Aorta (tissue), 5 donors: Measurements from ENCODE around the gene MON2. TPM values are rescaled to one million over a fixed set of nuclear protein-coding genes. Genes with fewer than 3 reads are reported as not detected.
"Not testable (repeated sequence)": the region's sequence is repeated elsewhere in the genome, so short reads cannot be mapped to it uniquely, and the experiment has no call there.

Source experiments
- ATAC-seq: fragments of 200-7000 bp; cut with Tn5 transposase; one replicate; pipeline ENCODE4 v1.9.1; 2022; ENCODE audit warnings: moderate library complexity; ENCODE audit not compliant: low FRiP score
- DNase-seq, 2 donors: peaks; one replicate each; pipeline ENCODE4 v3.0.0-alpha.2; 2020
- H3K27ac ChIP-seq, 2 donors: one replicate each; pipeline ENCODE4 v1.5.1; 2013; ENCODE audit warnings: low read length in 2 of 2, mild to moderate bottlenecking in 2 of 2, moderate library complexity in 2 of 2, control low read depth in 1 of 2, inconsistent platforms in 1 of 2, low read depth in 1 of 2
- H3K27me3 ChIP-seq, 2 donors: one replicate each; pipeline ENCODE4 v1.6.1; 2013; ENCODE audit warnings: control low read depth in 1 of 2, low read length in 1 of 2, mild to moderate bottlenecking in 1 of 2, moderate library complexity in 1 of 2; ENCODE audit not compliant: insufficient read depth in 2 of 2, control insufficient read depth in 1 of 2
- H3K36me3 ChIP-seq, 2 donors: one replicate each; pipeline ENCODE4 v1.6.1; 2013; ENCODE audit warnings: control low read depth in 1 of 2, low read length in 1 of 2, mild to moderate bottlenecking in 1 of 2; ENCODE audit not compliant: insufficient read depth in 2 of 2, control insufficient read depth in 1 of 2
- H3K4me1 ChIP-seq, 2 donors: one replicate each; pipeline ENCODE4 v1.6.1; 2013; ENCODE audit warnings: low read length in 2 of 2, control low read depth in 1 of 2, mild to moderate bottlenecking in 1 of 2, moderate library complexity in 1 of 2; ENCODE audit not compliant: insufficient read depth in 2 of 2, control insufficient read depth in 1 of 2
- H3K4me3 ChIP-seq, 2 donors: one replicate each; pipeline ENCODE4 v1.5.1; 2013; ENCODE audit warnings: low read length in 2 of 2, control low read depth in 1 of 2, mild to moderate bottlenecking in 1 of 2
- H3K9me3 ChIP-seq: one replicate; pipeline ENCODE4 v1.6.1; 2013; ENCODE audit warnings: mild to moderate bottlenecking, low read length; ENCODE audit not compliant: control insufficient read depth
- WGBS, 2 donors: extraction: QIAGEN DNeasy Blood & Tissue Kit; methylation state at CpG; one replicate each; pipeline ENCODE4 v1.1.7; 2013; 5-methylcytosine and 5-hydroxymethylcytosine counted together
- intact Hi-C, 2 donors: fragments of 100-400 bp; cut with DNase I; formaldehyde crosslinking; loops; one replicate each; pipeline versions ENCODE4 v1.14.2 to v1.15.0; 2022
- polyA plus RNA-seq, 2 donors: library from polyadenylated mRNA; stranded (reverse); fragments of 200-250 nt; gene quantifications; one replicate each; pipeline ENCODE4 v1.2.3, GENCODE V29; 2013
- total RNA-seq, 2 donors: library from RNA; stranded (reverse); fragmentation: NEBNext Ultra II Directional; extraction: Animal tissue kit (Norgen Biotek cat#: 25700); gene quantifications; one replicate each; pipeline ENCODE4 v1.2.1, GENCODE V29; 2021
- donor health status: healthy with polysubstance abuse.
- donor health status: Bipolar disorder and iron deficiency.
- donor health status: DM: no; HTN: no; CAD: no.
- donor health status: DM: no; HTN: no; CAD: no.
- donor health status: DM: yes; HTN: yes; CAD: no.

The MON2 gene
- total and polyA plus RNA-seq, 4 donors = 3.6 to 106 (median 63.0) TPM

DNA sequence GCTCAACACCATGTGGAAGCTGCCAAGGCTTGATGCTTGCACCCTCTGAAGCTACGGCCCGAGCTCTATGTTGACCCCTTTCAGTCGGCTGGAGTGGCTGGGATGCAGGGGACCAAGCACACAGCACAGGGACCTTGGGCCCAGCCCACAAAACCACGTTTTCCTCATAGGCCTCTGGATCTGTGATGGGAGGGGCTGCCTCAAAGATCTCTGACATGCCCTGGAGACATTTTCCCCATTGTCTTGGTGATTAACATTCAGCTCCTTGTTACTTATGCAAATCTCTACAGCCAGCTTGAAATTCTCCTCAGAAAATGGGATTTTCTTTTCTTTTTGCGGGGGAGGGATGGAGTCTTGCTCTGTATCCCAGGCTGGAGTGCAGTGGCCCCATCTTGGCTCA, 46.3 kb downstream of the MON2 start:
- H3K27me3 ChIP-seq = no peaks in the 10 kb centered on the region
- ATAC-seq (no peak), DNase-seq (no peak)
- intact Hi-C loops = no loop called here
- no peak overlapping the region for H3K27ac ChIP-seq
- WGBS, 2 donors = 95 to 98% methylated on average over 5 of the region's 5 CpGs
- H3K9me3 ChIP-seq = no peaks in the 10 kb centered on the region
- H3K4me3 ChIP-seq = no peak overlapping the region
- H3K36me3 ChIP-seq = peaks cover 0 to 2% of the 10 kb centered on the region in 2 donors
- no peaks in the 10 kb centered on the region for H3K4me1 ChIP-seq

DNA sequence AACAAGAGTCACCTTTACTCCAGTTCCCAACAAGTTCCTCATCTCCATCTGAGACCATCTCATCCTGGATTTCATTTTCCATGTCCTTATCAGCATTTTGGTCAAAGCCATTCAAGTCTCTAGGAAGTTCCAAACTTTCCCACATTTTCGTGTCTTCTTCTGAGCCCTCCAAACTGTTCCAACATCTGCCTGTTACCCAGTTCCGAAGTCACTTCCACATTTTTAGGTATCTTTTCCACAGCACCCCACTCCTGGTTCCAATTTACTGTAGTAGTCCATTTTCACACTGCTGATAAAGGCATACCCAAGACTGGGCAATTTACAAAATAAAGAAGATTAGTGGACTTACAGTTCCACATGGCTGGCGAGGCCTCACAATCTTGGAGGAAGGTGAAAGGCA, 47.5 kb downstream of the MON2 start:
- H3K27me3 ChIP-seq, H3K4me1 ChIP-seq, DNase-seq, H3K36me3 ChIP-seq, H3K9me3 ChIP-seq, H3K27ac ChIP-seq, H3K4me3 ChIP-seq, ATAC-seq, intact Hi-C loops: not testable (repeated sequence)
- WGBS, 2 donors = 99 to 100% methylated on average over 3 of the region's 3 CpGs

DNA sequence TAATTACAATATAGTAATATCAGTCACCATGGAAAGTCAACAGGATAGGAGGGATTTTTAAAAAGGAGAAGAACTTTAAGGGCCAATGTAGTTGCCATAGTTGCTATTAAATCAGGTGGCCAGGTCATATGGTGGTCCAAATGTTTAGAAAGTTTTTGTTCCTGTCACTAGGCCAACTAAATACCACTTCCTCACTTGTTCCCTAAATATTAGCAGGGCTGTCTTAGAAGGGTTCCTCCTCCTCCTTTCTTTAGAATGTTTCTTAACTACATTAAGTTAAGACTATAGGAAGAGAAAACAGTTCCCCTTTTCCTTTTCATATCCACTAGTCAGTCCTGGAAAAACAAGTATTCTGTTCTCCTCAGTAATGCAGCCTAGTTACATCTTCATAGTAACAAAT, 50.3 kb downstream of the MON2 start:
- Histone ChIP-seq H3K4me3 (no peak overlapping the region), H3K4me1 (peaks cover 0 to 2% of the 10 kb centered on the region in 2 donors), H3K27ac (no peak overlapping the region), H3K36me3 (peaks cover 0 to 2% of the 10 kb centered on the region in 2 donors), H3K27me3 (no peaks in the 10 kb centered on the region), H3K9me3 (no peaks in the 10 kb centered on the region)
- no peak for ATAC-seq
- DNase-seq = no peak
- intact Hi-C loops = no loop called here

DNA sequence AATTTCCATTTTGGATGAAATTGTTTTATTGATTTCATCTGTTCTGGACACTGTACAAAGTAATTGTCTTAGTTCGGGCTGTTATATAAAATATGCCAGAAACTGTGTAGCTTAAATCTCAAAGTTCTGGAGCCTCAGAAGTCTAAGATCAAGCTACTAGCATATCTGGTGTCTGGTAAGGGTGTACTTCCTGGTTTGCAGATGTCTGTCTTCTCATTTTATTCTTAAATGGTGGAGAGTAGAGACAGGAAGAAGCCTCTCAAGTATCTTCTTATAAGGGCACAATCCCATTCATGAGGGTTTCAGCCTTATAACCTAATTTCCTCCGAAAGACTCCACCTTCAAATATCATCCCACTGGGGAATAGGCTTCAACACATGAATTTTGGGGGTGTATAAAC, 51.3 kb downstream of the MON2 start:
- 90 to 93% methylated on average over 2 of the region's 2 CpGs for WGBS, 2 donors
- no peaks in the 10 kb centered on the region for H3K9me3 ChIP-seq
- intact Hi-C loops = no loop called here
- ATAC-seq (no peak), DNase-seq (no peak)
- no peaks in the 10 kb centered on the region for H3K27me3 ChIP-seq
- H3K4me1 ChIP-seq = peaks cover 0 to 2% of the 10 kb centered on the region in 2 donors
- H3K4me3 ChIP-seq = no peak overlapping the region
- H3K27ac ChIP-seq = no peak overlapping the region
- H3K36me3 ChIP-seq = no peaks in the 10 kb centered on the region

DNA sequence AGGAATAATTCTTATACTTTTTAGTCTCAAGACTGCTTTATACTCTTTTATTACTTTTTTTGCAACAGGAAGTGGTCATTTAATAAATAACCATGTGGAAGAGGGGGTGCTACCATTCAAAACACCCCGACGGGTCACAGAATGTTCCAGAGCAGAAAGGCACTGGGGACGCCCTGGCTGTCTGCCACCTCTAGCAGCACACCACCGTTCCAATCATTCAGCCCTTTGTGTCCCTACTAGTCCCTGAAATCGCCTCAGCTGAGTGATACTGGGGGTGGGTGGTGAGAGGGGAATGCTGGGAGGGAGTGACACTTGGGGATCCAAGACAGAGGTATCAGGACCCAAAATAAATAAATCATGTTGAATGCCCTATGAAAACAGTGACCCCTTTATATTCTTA, 52.4 kb downstream of the MON2 start:
- intact Hi-C loops = no loop called here
- DNase-seq (no peak), ATAC-seq (peak; percentile 56)
- peaks cover 0 to 2% of the 10 kb centered on the region in 2 donors for H3K4me1 ChIP-seq
- no peaks in the 10 kb centered on the region for H3K9me3 ChIP-seq
- H3K4me3 ChIP-seq = no peak overlapping the region
- 67 to 77% methylated on average over 5 of the region's 5 CpGs for WGBS, 2 donors
- H3K27ac ChIP-seq = peak overlapping the region in 1 of 2 donors; percentile 63
- H3K27me3 ChIP-seq = no peaks in the 10 kb centered on the region
- no peaks in the 10 kb centered on the region for H3K36me3 ChIP-seq

DNA sequence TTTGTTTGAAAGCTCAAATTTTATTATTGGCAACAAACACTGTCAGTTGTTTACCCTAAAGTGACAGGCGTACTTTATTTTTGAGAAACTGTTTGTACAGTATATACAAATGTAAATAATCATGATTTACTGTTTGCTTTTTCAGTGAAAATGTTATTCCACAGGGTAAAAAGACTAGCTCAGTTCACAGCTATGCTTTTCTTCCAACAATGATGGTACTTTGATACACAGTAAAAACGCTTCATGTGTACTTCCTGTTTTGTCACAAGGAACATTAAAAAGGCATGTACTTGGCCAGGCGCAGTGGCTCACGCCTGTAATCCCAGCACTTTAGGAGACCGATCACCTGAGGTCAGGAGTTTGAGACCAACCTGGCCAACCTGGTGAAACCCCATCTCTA, 53.7 kb downstream of the MON2 start:
- ATAC-seq = no peak
- H3K9me3 ChIP-seq = no peaks in the 10 kb centered on the region
- no peak for DNase-seq
- no peak overlapping the region for H3K27ac ChIP-seq
- H3K27me3 ChIP-seq = no peaks in the 10 kb centered on the region
- no peak overlapping the region for H3K4me3 ChIP-seq
- peaks cover 0 to 2% of the 10 kb centered on the region in 2 donors for H3K4me1 ChIP-seq
- no peaks in the 10 kb centered on the region for H3K36me3 ChIP-seq
- intact Hi-C loops = no loop called here
- WGBS, 2 donors = 89 to 90% methylated on average over 5 of the region's 5 CpGs

DNA sequence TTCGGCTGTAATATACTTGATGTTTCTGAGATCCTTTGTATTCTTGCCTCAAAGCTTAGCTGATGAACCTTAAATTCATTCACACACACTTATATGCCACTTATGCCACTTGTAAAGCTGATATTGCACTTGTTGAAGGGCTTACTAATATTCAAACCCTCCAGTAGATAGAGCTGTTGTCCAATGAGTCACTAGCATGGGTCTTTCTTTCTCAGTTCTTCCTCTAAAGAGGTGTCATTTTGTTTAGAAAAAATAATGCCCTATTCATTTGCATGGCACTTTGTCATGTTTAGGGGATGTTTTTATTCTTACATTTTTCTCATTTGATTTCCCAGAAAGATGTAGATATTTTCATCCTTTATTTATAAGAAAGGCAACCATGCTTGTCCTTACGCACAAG, 56.4 kb downstream of the MON2 start:
- DNase-seq (no peak), ATAC-seq (no peak)
- WGBS, 2 donors = 94 to 96% methylated on average over 2 of the region's 2 CpGs
- no peak overlapping the region for H3K27ac ChIP-seq
- peaks cover 0 to 2% of the 10 kb centered on the region in 2 donors for H3K4me1 ChIP-seq
- H3K9me3 ChIP-seq = no peaks in the 10 kb centered on the region
- no peaks in the 10 kb centered on the region for H3K36me3 ChIP-seq
- intact Hi-C loops = no loop called here
- no peaks in the 10 kb centered on the region for H3K27me3 ChIP-seq
- no peak overlapping the region for H3K4me3 ChIP-seq

DNA sequence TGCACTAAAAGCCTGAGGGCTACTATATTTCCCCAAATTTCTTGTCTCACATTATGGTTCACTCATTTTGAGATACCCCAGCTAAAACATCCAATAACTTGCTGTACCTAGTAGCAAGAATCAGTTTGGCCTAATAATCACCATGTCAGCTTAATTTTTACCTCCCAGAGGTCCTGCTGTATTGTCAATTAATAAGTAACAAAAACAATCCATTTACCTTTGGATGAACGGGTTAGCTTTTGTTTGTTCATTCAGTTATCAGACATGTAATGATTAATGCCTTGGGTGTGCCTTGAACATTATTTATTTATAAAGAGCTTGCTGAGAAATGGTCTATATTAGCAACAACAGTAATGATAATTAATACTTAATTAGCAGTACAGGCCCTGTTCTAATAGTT, 57.0 kb downstream of the MON2 start:
- no peaks in the 10 kb centered on the region for H3K27me3 ChIP-seq
- no peaks in the 10 kb centered on the region for H3K36me3 ChIP-seq
- DNase-seq (no peak), ATAC-seq (no peak)
- no peaks in the 10 kb centered on the region for H3K4me1 ChIP-seq
- no peak overlapping the region for H3K4me3 ChIP-seq
- no peaks in the 10 kb centered on the region for H3K9me3 ChIP-seq
- no peak overlapping the region for H3K27ac ChIP-seq
- 47 to 51% methylated on average over 1 of the region's 1 CpG for WGBS, 2 donors
- intact Hi-C loops = no loop called here

DNA sequence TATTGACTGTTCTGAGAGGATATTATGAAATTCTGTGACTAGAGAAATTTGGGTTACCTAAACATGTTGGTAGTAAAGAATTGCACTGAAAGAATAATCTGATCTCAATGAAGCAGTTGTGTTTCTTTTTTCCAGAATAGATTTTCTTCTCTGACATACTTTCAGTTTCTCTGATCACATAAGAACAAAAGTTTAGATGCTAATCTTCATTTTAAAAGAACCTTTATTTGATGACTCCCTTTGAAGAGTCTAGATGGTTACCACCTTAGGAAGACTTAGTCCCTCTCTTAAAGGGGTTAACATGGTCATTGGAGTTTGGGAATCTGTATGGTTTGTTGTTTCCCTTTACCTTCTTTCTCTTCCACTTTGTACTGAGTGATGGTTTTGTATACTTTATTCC, 58.6 kb downstream of the MON2 start:
- H3K27me3 ChIP-seq = no peaks in the 10 kb centered on the region
- H3K4me1 ChIP-seq = no peaks in the 10 kb centered on the region
- no peak for DNase-seq
- intact Hi-C loops = no loop called here
- H3K4me3 ChIP-seq = no peak overlapping the region
- no peak overlapping the region for H3K27ac ChIP-seq
- no peaks in the 10 kb centered on the region for H3K9me3 ChIP-seq
- no peak for ATAC-seq
- no peaks in the 10 kb centered on the region for H3K36me3 ChIP-seq
